Measurements from ENCODE around the gene JAZF1. TPM values are rescaled to one million over a fixed set of nuclear protein-coding genes. Genes with fewer than 3 reads are reported as not detected.
"Not testable (repeated sequence)": the region's sequence is repeated elsewhere in the genome, so short reads cannot be mapped to it uniquely, and the experiment has no call there.

The JAZF1 gene
- total RNA-seq, 1 experiment from 2014 or later, result 0.95 TPM

DNA sequence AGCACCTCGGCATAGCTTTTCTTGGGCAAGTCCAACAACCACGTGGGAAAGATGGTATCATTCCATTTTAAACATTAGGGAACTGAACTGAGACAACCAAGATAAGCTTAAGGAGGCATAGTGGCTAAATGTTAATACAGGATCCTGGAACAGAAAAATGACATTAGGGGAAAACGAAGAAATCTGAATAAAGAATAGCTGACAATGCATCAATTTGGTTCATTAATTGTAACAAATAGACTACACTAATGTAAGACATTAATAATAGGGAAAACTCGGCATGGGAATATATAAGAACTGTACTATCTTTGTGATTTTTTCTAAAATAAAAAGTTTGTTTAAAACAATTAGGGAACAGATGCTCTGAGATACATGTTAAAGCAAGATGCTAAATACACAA is 165.4 kb downstream of the JAZF1 start:
- POLR2A ChIA-PET, result no interaction called here
- Mint-ChIP-seq H3K9me3 (ENCODE audit: unreplicated experiment) (peaks cover 14% of the 10 kb centered on the region), H3K36me3 (ENCODE audit: insufficient read depth, unreplicated experiment) (no peaks in the 10 kb centered on the region), H3K27me3 (ENCODE audit: insufficient read depth, unreplicated experiment) (peaks cover 5% of the 10 kb centered on the region), H3K27ac (ENCODE audit: unreplicated experiment) (no peak overlapping the region), H3K4me1 (ENCODE audit: low read depth, unreplicated experiment) (no peaks in the 10 kb centered on the region), H3K4me3 (ENCODE audit: unreplicated experiment) (no peak overlapping the region)
- no TSS peak for BruUV-seq (replicated peaks)
- DNase-seq, result no peak
- H3K27me3 ChIP-seq (replicated peaks; ENCODE audit: control insufficient read depth, insufficient read depth, low read length), result no peaks in the 10 kb centered on the region; the same call in 1 of the 2 replicates
- no peak overlapping the region for H3K4me3 ChIP-seq (ENCODE audit: low read depth, low read length)
- no peaks in the 10 kb centered on the region for H3K36me3 ChIP-seq (ENCODE audit: control insufficient read depth, insufficient read depth, low read length)
- CTCF ChIA-PET, result interaction anchor here (0.6 to 0.7 kb wide), 2 partner anchors 11 to 1287 kb away, joined by 3 read pairs; no protein-coding TSS in a partner anchor
- TF ChIP-seq, protein P1, sequence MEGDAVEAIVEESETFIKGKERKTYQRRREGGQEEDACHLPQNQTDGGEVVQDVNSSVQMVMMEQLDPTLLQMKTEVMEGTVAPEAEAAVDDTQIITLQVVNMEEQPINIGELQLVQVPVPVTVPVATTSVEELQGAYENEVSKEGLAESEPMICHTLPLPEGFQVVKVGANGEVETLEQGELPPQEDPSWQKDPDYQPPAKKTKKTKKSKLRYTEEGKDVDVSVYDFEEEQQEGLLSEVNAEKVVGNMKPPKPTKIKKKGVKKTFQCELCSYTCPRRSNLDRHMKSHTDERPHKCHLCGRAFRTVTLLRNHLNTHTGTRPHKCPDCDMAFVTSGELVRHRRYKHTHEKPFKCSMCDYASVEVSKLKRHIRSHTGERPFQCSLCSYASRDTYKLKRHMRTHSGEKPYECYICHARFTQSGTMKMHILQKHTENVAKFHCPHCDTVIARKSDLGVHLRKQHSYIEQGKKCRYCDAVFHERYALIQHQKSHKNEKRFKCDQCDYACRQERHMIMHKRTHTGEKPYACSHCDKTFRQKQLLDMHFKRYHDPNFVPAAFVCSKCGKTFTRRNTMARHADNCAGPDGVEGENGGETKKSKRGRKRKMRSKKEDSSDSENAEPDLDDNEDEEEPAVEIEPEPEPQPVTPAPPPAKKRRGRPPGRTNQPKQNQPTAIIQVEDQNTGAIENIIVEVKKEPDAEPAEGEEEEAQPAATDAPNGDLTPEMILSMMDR (IDR thresholded peaks at IDR 0.05; ENCODE audit: insufficient read depth in 1 of 2, low read depth in 1 of 2, low read length in 1 of 2, severe bottlenecking in 1 of 2, unreplicated experiment in 1 of 2), result no peak
- peaks cover 3% of the 10 kb centered on the region; the same call in 1 of the 2 replicates for H3K4me1 ChIP-seq
- intact Hi-C loops (cut with micrococcal nuclease; ENCODE audit: unreplicated experiment), result no loop called here
- H3K9me3 ChIP-seq, result 0 out of 2 replicates have a peak, but pooled peaks cover 2% of the 10 kb centered on the region

DNA sequence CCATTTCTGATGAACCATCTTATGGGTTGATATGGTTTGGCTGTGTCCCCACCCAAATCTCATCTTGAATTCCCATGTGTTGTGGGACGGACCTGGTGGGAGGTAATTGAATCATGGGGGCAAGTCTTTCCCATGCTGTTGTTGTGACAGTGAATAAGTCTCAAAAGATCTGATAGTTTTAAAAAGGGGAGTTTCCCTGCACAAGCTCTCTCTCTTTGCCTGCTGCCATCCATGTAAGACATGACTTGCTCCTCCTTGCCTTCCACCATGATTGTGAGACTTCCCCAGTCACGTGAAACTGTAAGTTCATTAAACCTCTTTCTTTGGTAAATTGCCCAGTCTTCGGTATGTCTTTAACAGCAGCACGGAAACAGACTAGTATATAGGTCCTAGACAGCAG is 166.3 kb downstream of the JAZF1 start:
- POLR2A ChIA-PET; H3K27me3 ChIP-seq (replicated peaks; ENCODE audit: control insufficient read depth, insufficient read depth, low read length); H3K36me3 ChIP-seq (ENCODE audit: control insufficient read depth, insufficient read depth, low read length); H3K27me3 Mint-ChIP-seq (ENCODE audit: insufficient read depth, unreplicated experiment); H3K36me3 Mint-ChIP-seq (ENCODE audit: insufficient read depth, unreplicated experiment); intact Hi-C loops (cut with micrococcal nuclease; ENCODE audit: unreplicated experiment); DNase-seq; H3K4me1 Mint-ChIP-seq (ENCODE audit: low read depth, unreplicated experiment); H3K4me3 Mint-ChIP-seq (ENCODE audit: unreplicated experiment); H3K9me3 ChIP-seq; CTCF ChIA-PET; H3K4me1 ChIP-seq; H3K27ac Mint-ChIP-seq (ENCODE audit: unreplicated experiment); H3K4me3 ChIP-seq (ENCODE audit: low read depth, low read length); BruUV-seq (replicated peaks): not testable (repeated sequence)
- peaks cover 14% of the 10 kb centered on the region for H3K9me3 Mint-ChIP-seq (ENCODE audit: unreplicated experiment)

DNA sequence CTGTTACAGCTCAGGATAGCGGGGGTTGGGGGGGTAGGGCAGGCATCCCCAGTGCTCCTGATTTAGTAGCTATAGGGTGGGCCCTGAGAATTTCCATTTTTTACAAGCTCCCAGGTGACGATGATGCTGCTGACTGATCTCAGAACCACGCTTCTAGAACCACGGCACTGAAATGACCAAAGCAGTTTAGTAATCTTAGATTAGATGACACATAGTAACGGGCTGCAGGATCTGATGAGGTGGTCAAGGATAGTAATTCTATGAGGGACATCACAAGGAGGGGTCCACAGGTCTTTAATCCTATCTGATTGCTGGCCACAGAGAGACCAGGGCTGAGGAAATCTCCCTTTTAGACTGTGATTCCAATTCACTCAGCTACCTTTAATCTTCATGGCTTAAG is 167.2 kb downstream of the JAZF1 start:
- no peaks in the 10 kb centered on the region for H3K27me3 ChIP-seq (replicated peaks; ENCODE audit: control insufficient read depth, insufficient read depth, low read length)
- TF ChIP-seq, protein P1 (IDR thresholded peaks at IDR 0.05; ENCODE audit: insufficient read depth in 1 of 2, low read depth in 1 of 2, low read length in 1 of 2, severe bottlenecking in 1 of 2, unreplicated experiment in 1 of 2), result no peak
- Mint-ChIP-seq H3K36me3 (ENCODE audit: insufficient read depth, unreplicated experiment) (no peaks in the 10 kb centered on the region), H3K4me1 (ENCODE audit: low read depth, unreplicated experiment) (peaks cover 6% of the 10 kb centered on the region), H3K9me3 (ENCODE audit: unreplicated experiment) (peaks cover 14% of the 10 kb centered on the region), H3K4me3 (ENCODE audit: unreplicated experiment) (no peak overlapping the region), H3K27ac (ENCODE audit: unreplicated experiment) (no peak overlapping the region), H3K27me3 (ENCODE audit: insufficient read depth, unreplicated experiment) (peaks cover 5% of the 10 kb centered on the region)
- H3K4me1 ChIP-seq, result no peaks in the 10 kb centered on the region
- intact Hi-C loops (cut with micrococcal nuclease; ENCODE audit: unreplicated experiment), result no loop called here
- H3K36me3 ChIP-seq (ENCODE audit: control insufficient read depth, insufficient read depth, low read length), result no peaks in the 10 kb centered on the region
- POLR2A ChIA-PET, result no interaction called here
- H3K4me3 ChIP-seq (ENCODE audit: low read depth, low read length), result no peak overlapping the region
- no peak for DNase-seq
- CTCF ChIA-PET, result no interaction called here
- BruUV-seq (replicated peaks), result no TSS peak
- 0 out of 2 replicates have a peak, but pooled peaks cover 2% of the 10 kb centered on the region for H3K9me3 ChIP-seq

DNA sequence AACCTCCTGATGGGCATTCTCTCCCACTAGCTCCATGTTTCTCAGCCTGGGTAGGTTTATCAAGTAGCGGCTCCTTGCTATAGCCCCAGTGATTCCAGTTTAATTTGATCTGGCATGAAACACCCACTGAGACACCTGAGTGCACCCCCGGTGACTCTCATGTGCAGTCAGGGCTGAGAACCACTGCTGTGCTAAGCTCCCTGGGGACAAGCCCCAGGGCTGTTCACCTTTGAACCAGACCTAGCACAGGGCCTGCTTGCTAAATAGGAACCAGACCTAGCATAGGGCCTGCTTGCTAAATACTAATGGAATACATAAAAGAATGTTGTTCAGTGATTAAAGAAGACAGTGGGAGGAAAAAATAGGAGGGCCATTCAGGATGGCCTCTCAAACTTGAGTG is 167.6 kb downstream of the JAZF1 start:
- no peaks in the 10 kb centered on the region for H3K36me3 ChIP-seq (ENCODE audit: control insufficient read depth, insufficient read depth, low read length)
- H3K27me3 ChIP-seq (replicated peaks; ENCODE audit: control insufficient read depth, insufficient read depth, low read length), result no peaks in the 10 kb centered on the region
- peaks cover 5% of the 10 kb centered on the region for H3K27me3 Mint-ChIP-seq (ENCODE audit: insufficient read depth, unreplicated experiment)
- TF ChIP-seq, protein P1 (IDR thresholded peaks at IDR 0.05; ENCODE audit: insufficient read depth in 1 of 2, low read depth in 1 of 2, low read length in 1 of 2, severe bottlenecking in 1 of 2, unreplicated experiment in 1 of 2), result no peak
- peaks cover 14% of the 10 kb centered on the region for H3K9me3 Mint-ChIP-seq (ENCODE audit: unreplicated experiment)
- no peaks in the 10 kb centered on the region for H3K36me3 Mint-ChIP-seq (ENCODE audit: insufficient read depth, unreplicated experiment)
- 0 out of 2 replicates have a peak, but pooled peaks cover 2% of the 10 kb centered on the region for H3K9me3 ChIP-seq
- no peak overlapping the region for H3K4me3 Mint-ChIP-seq (ENCODE audit: unreplicated experiment)
- no peak overlapping the region for H3K27ac Mint-ChIP-seq (ENCODE audit: unreplicated experiment)
- no peak overlapping the region for H3K4me3 ChIP-seq (ENCODE audit: low read depth, low read length)
- no peaks in the 10 kb centered on the region for H3K4me1 ChIP-seq
- ChIA-PET CTCF (no interaction called here), POLR2A (no interaction called here)
- DNase-seq, result no peak
- intact Hi-C loops (cut with micrococcal nuclease; ENCODE audit: unreplicated experiment), result no loop called here
- BruUV-seq (replicated peaks), result no TSS peak
- peaks cover 6% of the 10 kb centered on the region for H3K4me1 Mint-ChIP-seq (ENCODE audit: low read depth, unreplicated experiment)
